Measurements from ENCODE around the gene ETS2. TPM values are rescaled to one million over a fixed set of nuclear protein-coding genes. Genes with fewer than 3 reads are reported as not detected.

ETS2 gene
- polyA plus RNA-seq, 3 donors, result 54.2 to 150 (median 59.5) TPM

GRCh38 chr21:38819051-38819718, 13.5 kb downstream of the ETS2 start:
- peak overlapping the region in 1 of 2 donors; percentile 72 for H3K27ac ChIP-seq (ENCODE audit: low read depth in 1 of 2, low read length in 2 of 2)
- H3K9me3 ChIP-seq (replicated peaks in 1 of 2; ENCODE audit: control insufficient read depth in 1 of 2, insufficient read depth in 1 of 2, low read length in 2 of 2), result no peaks in the 10 kb centered on the region
- peaks cover 96 to 97% of the 10 kb centered on the region in 2 donors for H3K36me3 ChIP-seq (replicated peaks in 1 of 2; ENCODE audit: control insufficient read depth in 1 of 2, insufficient read depth in 2 of 2, low read length in 2 of 2)
- H3K36me3 Mint-ChIP-seq, result peaks cover 96 to 98% of the 10 kb centered on the region in 2 donors
- peaks cover 19% of the 10 kb centered on the region for H3K4me1 Mint-ChIP-seq
- H3K27ac Mint-ChIP-seq, result peak overlapping the region in 6 of 7 donors; percentile 19 to 90 (median 78)
- H3K27me3 Mint-ChIP-seq (ENCODE audit: low read depth in 3 of 3), result peaks cover 0 to 3% (median 0%) of the 10 kb centered on the region in 3 donors
- H3K9ac ChIP-seq (ENCODE audit: insufficient read depth, low read length, poor library complexity, severe bottlenecking), result no peak overlapping the region
- DNase-seq, result no peak
- no peak overlapping the region for H3K4me3 Mint-ChIP-seq
- H3K79me2 ChIP-seq (ENCODE audit: insufficient read depth, low read length), result peaks cover 35% of the 10 kb centered on the region
- no peak for TF ChIP-seq CTCF (IDR thresholded peaks at IDR 0.05)
- H2AFZ ChIP-seq (ENCODE audit: insufficient read depth, low read depth, low read length, poor library complexity, severe bottlenecking), result no peak overlapping the region
- peaks cover 90% of the 10 kb centered on the region for H4K20me1 ChIP-seq (ENCODE audit: insufficient read depth, low read length)
- H3K9me3 Mint-ChIP-seq, result peaks cover 0 to 5% (median 2%) of the 10 kb centered on the region in 7 donors
- H3K4me1 ChIP-seq (ENCODE audit: control insufficient read depth in 1 of 2, insufficient read depth in 2 of 2, low read length in 2 of 2), result peaks cover 13 to 16% of the 10 kb centered on the region in 2 donors
- H3K27me3 ChIP-seq (ENCODE audit: control insufficient read depth in 2 of 2, insufficient read depth in 2 of 2, low read length in 2 of 2), result no peaks in the 10 kb centered on the region
- no peak overlapping the region for H3K4me3 ChIP-seq (replicated peaks in 1 of 3; ENCODE audit: low read depth in 2 of 3, low read length in 3 of 3)
- intact Hi-C loops (cut with micrococcal nuclease), result no loop called here
- 100% methylated on average over 7 of the region's 14 CpGs for WGBS (ENCODE audit: insufficient coverage)
- no peak overlapping the region for H3K4me2 ChIP-seq (replicated peaks; ENCODE audit: extremely low read depth, low read length, poor library complexity, severe bottlenecking)

- H3K27me3 Mint-ChIP-seq (ENCODE audit: low read depth in 3 of 3), result peaks cover 0 to 3% (median 0%) of the 10 kb centered on the region in 3 donors
- peaks cover 19% of the 10 kb centered on the region for H3K4me1 Mint-ChIP-seq
- H3K4me3 ChIP-seq (replicated peaks in 1 of 3; ENCODE audit: low read depth in 2 of 3, low read length in 3 of 3), result no peak overlapping the region
- WGBS (ENCODE audit: insufficient coverage), result 95% methylated on average over 7 of the region's 8 CpGs
- H3K9me3 ChIP-seq (replicated peaks in 1 of 2; ENCODE audit: control insufficient read depth in 1 of 2, insufficient read depth in 1 of 2, low read length in 2 of 2), result no peaks in the 10 kb centered on the region
- H3K4me2 ChIP-seq (replicated peaks; ENCODE audit: extremely low read depth, low read length, poor library complexity, severe bottlenecking), result no peak overlapping the region
- no peak for TF ChIP-seq CTCF (IDR thresholded peaks at IDR 0.05)
- peaks cover 96 to 97% of the 10 kb centered on the region in 2 donors for H3K36me3 ChIP-seq (replicated peaks in 1 of 2; ENCODE audit: control insufficient read depth in 1 of 2, insufficient read depth in 2 of 2, low read length in 2 of 2)
- H3K27ac Mint-ChIP-seq, result peak overlapping the region in 6 of 7 donors; percentile 19 to 97 (median 86)
- H3K36me3 Mint-ChIP-seq, result peaks cover 93 to 97% of the 10 kb centered on the region in 2 donors
- H3K9me3 Mint-ChIP-seq, result peaks cover 0 to 5% (median 2%) of the 10 kb centered on the region in 7 donors
- H2AFZ ChIP-seq (ENCODE audit: insufficient read depth, low read depth, low read length, poor library complexity, severe bottlenecking), result no peak overlapping the region
- H3K79me2 ChIP-seq (ENCODE audit: insufficient read depth, low read length), result peaks cover 29% of the 10 kb centered on the region
- peaks cover 89% of the 10 kb centered on the region for H4K20me1 ChIP-seq (ENCODE audit: insufficient read depth, low read length)
- no peaks in the 10 kb centered on the region for H3K27me3 ChIP-seq (ENCODE audit: control insufficient read depth in 2 of 2, insufficient read depth in 2 of 2, low read length in 2 of 2)
- H3K4me1 ChIP-seq (ENCODE audit: control insufficient read depth in 1 of 2, insufficient read depth in 2 of 2, low read length in 2 of 2), result peaks cover 13 to 16% of the 10 kb centered on the region in 2 donors
- peak overlapping the region in 1 of 2 donors; percentile 72 for H3K27ac ChIP-seq (ENCODE audit: low read depth in 1 of 2, low read length in 2 of 2)
- no peak overlapping the region for H3K9ac ChIP-seq (ENCODE audit: insufficient read depth, low read length, poor library complexity, severe bottlenecking)
- no peak for DNase-seq
- H3K4me3 Mint-ChIP-seq, result no peak overlapping the region
- intact Hi-C loops (cut with micrococcal nuclease), result loop anchor here in 1 of 2 donors (1.0 kb wide), 1 partner anchor 8 kb away; no protein-coding TSS in a partner anchor
Measured at GRCh38 chr21:38819719-38820159, 14.0 kb downstream of the ETS2 start.
